ENCODE results near the gene ABT1.

Gene ABT1

GRCh38 chr6:26575494-26575939 lies 21.2 kb upstream of the ABT1 start:
- DNase-seq = no peak

- DNase-seq = no peak
Measured at GRCh38 chr6:26576407-26576843, 20.3 kb upstream of the ABT1 start.

GRCh38 chr6:26576929-26577719 lies 19.6 kb upstream of the ABT1 start:
- DNase-seq = peak; percentile 85 to 88

GRCh38 chr6:26577720-26578072 lies 19.1 kb upstream of the ABT1 start:
- DNase-seq = no peak

GRCh38 chr6:26578279-26578678 lies 18.5 kb upstream of the ABT1 start:
- no peak for DNase-seq

- DNase-seq = no peak
Measured at GRCh38 chr6:26578741-26579140, 18.0 kb upstream of the ABT1 start.

- no peak for DNase-seq
Measured at GRCh38 chr6:26581164-26581915, 15.4 kb upstream of the ABT1 start.

GRCh38 chr6:26588965-26589364 lies 7.8 kb upstream of the ABT1 start:
- DNase-seq = no peak

GRCh38 chr6:26592649-26593048 lies 4.1 kb upstream of the ABT1 start:
- DNase-seq = no peak

GRCh38 chr6:26593278-26594130 lies 3.2 kb upstream of the ABT1 start:
- no peak for DNase-seq

- no peak for DNase-seq
Measured at GRCh38 chr6:26594131-26594498, 2.6 kb upstream of the ABT1 start.

- DNase-seq = peak; percentile 72 to 77
Measured at GRCh38 chr6:26594730-26595632, 1.8 kb upstream of the ABT1 start.

- DNase-seq = peak; percentile 92 to 93
Measured at GRCh38 chr6:26595669-26596269, 984 bp upstream of the ABT1 start.

- DNase-seq = no peak
Measured at GRCh38 chr6:26597389-26597766, 625 bp downstream of the ABT1 start.

- DNase-seq = no peak
Measured at GRCh38 chr6:26597821-26598220, 1.1 kb downstream of the ABT1 start.

- no peak for DNase-seq
Measured at GRCh38 chr6:26598267-26598666, 1.5 kb downstream of the ABT1 start.

- no peak for DNase-seq
Measured at GRCh38 chr6:26599134-26599533, 2.4 kb downstream of the ABT1 start.

GRCh38 chr6:26599591-26599990 lies 2.8 kb downstream of the ABT1 start:
- no peak for DNase-seq

- DNase-seq = no peak
Measured at GRCh38 chr6:26600759-26601158, 4.0 kb downstream of the ABT1 start.

- no peak for DNase-seq
Measured at GRCh38 chr6:26602262-26602661, 5.5 kb downstream of the ABT1 start.

GRCh38 chr6:26604026-26604425 lies 7.3 kb downstream of the ABT1 start:
- DNase-seq = no peak

GRCh38 chr6:26604797-26605196 lies 8.0 kb downstream of the ABT1 start:
- DNase-seq = no peak

Data from activated CD4-positive, alpha-beta T cell treated with anti-CD3 and anti-CD28 coated beads, Interleukin-2, amount 50 U/mL, for 48 hours (primary cell).